ENCODE results near the gene PPFIBP2.

The PPFIBP2 gene

DNA sequence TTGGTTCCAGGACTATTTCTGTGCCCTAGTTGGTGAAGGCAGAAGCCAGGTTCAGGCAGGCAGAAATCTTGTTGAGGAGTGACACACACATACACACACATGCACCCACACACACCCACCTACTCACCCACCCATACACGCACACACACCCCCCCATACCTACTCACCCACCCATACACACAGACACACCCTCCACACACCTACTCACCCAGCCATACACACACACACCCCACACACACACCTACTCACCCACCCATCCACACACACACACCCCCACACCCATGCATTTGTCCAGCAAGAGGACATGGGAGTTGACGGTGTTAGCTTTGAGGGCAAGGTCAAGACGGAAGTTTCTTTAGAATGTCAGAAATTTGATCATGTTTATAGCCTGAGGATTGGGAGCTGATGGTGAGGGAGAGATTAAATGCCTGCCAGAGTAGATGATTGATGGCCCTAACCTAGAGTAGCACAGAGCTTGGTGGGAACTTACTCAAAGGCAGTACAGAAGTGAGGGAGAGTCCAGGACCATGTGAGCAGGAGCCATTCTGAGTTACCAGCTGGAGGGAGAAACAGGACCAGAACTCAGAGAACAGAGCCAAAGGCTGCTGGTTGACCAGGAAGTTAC, 90.6 kb downstream of the PPFIBP2 start:
- DNase-seq (ENCODE audit: low read depth) = no peak
- TF ChIP-seq, protein P1, sequence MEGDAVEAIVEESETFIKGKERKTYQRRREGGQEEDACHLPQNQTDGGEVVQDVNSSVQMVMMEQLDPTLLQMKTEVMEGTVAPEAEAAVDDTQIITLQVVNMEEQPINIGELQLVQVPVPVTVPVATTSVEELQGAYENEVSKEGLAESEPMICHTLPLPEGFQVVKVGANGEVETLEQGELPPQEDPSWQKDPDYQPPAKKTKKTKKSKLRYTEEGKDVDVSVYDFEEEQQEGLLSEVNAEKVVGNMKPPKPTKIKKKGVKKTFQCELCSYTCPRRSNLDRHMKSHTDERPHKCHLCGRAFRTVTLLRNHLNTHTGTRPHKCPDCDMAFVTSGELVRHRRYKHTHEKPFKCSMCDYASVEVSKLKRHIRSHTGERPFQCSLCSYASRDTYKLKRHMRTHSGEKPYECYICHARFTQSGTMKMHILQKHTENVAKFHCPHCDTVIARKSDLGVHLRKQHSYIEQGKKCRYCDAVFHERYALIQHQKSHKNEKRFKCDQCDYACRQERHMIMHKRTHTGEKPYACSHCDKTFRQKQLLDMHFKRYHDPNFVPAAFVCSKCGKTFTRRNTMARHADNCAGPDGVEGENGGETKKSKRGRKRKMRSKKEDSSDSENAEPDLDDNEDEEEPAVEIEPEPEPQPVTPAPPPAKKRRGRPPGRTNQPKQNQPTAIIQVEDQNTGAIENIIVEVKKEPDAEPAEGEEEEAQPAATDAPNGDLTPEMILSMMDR (IDR thresholded peaks at IDR 0.05; ENCODE audit: insufficient read depth, low read depth, low read length, missing control alignments) = no peak
- no peak overlapping the region for H3K4me3 ChIP-seq (ENCODE audit: low read length)

- no peak overlapping the region for H3K4me3 ChIP-seq (ENCODE audit: low read length)
- TF ChIP-seq, protein P1 (IDR thresholded peaks at IDR 0.05; ENCODE audit: insufficient read depth, low read depth, low read length, missing control alignments) = no peak
- peak; percentile 69 for DNase-seq (ENCODE audit: low read depth)
Measured at GRCh38 chr11:7605186-7605943, 91.6 kb downstream of the PPFIBP2 start.

- no peak overlapping the region for H3K4me3 ChIP-seq (ENCODE audit: low read length)
- DNase-seq (ENCODE audit: low read depth) = no peak
- TF ChIP-seq, protein P1 (IDR thresholded peaks at IDR 0.05; ENCODE audit: insufficient read depth, low read depth, low read length, missing control alignments) = no peak
Measured at GRCh38 chr11:7606496-7606895, 92.7 kb downstream of the PPFIBP2 start.

DNA sequence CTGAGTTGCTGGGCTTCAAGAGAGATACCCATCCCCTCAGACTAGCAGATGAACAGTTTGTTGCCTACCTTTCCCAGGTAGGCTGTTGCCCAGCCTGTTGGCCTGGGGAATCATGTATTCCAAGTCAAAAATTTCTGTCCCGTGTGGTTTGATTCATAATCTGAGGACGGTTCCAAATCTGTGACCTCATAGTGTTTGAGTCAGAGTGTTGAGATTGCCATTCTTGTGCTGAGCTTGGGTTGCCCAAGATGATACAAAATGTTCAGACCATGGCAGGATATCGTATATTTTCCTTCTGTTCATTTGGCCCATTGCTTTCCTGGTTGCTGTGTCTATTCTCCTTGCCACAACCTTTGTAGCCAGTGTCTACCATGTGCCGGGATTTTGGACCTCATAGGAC, 95.2 kb downstream of the PPFIBP2 start:
- DNase-seq (ENCODE audit: low read depth) = peak; percentile 45
- TF ChIP-seq, protein P1 (IDR thresholded peaks at IDR 0.05; ENCODE audit: insufficient read depth, low read depth, low read length, missing control alignments) = no peak
- H3K4me3 ChIP-seq (ENCODE audit: low read length) = no peak overlapping the region

DNA sequence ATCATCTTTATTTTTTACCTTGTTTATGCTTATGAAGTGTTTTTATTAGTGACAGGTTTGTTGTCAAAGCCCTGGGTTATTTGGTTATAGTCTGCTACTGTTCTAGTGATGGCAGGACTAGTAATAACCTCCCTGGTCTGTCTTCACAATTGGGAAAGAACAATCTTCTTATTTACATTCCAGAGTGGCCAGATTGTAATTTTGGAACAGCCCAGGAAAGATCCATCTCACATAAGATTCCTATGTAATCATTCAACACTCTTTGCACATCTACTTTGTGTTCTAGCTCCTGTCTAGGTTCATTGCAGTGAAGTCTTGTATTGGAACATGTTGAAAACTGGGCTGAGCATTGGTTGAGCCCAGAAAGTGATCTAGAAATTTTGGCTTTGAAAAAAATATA, 95.7 kb downstream of the PPFIBP2 start:
- H3K4me3 ChIP-seq (ENCODE audit: low read length) = no peak overlapping the region
- DNase-seq (ENCODE audit: low read depth) = no peak
- TF ChIP-seq, protein P1 (IDR thresholded peaks at IDR 0.05; ENCODE audit: insufficient read depth, low read depth, low read length, missing control alignments) = no peak

DNA sequence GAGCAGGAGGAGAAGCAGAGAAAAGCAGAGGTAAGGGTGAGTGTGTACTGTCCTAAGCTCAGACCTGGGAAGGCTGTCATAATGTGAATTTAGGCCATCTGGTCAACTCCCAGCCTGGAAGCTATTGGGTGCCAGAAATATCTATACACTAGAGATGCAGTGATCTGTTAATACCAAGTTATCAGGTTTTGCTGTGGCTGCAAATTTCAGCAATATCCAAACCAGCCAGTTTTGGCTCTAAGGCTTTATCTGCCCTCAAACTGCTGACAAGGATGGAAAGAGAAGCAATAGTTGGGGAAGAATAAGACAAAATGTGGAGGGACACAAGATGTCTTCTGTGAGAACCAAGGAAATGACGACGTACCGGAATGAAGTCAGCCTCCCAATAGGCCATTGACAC, 96.6 kb downstream of the PPFIBP2 start:
- H3K4me3 ChIP-seq (ENCODE audit: low read length) = no peak overlapping the region
- no peak for DNase-seq (ENCODE audit: low read depth)
- TF ChIP-seq, protein P1 (IDR thresholded peaks at IDR 0.05; ENCODE audit: insufficient read depth, low read depth, low read length, missing control alignments) = no peak
